Measurements from ENCODE around the gene SZT2.
A peak's percentile ranks its signal among the peaks of the same experiment; 100 is the strongest.
"Not testable (repeated sequence)": the region's sequence is repeated elsewhere in the genome, so short reads cannot be mapped to it uniquely, and the experiment has no call there.

The SZT2 gene

DNA sequence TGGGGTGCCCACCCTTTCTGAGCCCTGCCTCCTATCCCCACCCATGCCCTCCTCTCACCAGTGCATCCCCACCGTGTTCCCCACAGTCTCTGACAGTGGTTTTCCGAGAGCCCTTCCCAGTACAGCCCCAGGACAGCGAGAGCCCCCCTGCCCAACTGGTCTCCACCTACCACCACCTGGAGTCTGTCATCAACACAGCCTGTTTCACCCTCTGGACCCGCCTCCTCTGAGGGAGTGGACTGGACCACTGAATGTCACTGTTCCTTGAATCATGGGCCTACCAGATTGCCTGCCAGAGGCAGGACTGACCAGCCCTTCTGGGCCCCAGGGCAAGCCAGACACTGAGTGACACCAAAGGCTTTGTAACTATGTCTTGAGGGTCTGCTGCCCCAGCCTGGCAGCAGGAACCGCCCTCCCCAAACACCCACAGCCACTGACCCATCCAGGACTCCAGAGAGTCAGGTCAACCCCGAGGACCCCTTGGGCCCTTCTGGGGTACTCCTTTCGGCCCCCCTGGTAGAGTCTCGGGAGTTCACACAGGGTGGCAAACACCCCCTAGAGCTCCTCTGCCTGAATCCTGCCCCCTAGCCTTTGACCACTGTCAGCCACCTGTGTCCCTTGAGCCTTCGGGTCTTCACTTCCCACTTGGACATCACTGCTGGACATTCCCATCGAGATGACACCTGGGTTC, 60.7 kb downstream of the SZT2 start:
- Histone ChIP-seq H3K9ac (ENCODE audit: low read length in 2 of 2) (no peak overlapping the region), H3K4me3 (ENCODE audit: low read length in 2 of 2) (no peak overlapping the region), H3K4me1 (ENCODE audit: control insufficient read depth, insufficient read depth, low read length) (peaks cover 20% of the 10 kb centered on the region), H3K27ac (ENCODE audit: low read length) (no peak overlapping the region), H3K27me3 (ENCODE audit: control insufficient read depth in 1 of 2, insufficient read depth in 2 of 2, low read length in 2 of 2) (no peaks in the 10 kb centered on the region), H3K9me3 (ENCODE audit: control insufficient read depth in 2 of 2, low read length in 2 of 2) (no peaks in the 10 kb centered on the region), H3K36me3 (ENCODE audit: control insufficient read depth in 2 of 2, insufficient read depth in 2 of 2, low read length in 2 of 2) (peaks cover 52 to 60% of the 10 kb centered on the region in 2 donors)

DNA sequence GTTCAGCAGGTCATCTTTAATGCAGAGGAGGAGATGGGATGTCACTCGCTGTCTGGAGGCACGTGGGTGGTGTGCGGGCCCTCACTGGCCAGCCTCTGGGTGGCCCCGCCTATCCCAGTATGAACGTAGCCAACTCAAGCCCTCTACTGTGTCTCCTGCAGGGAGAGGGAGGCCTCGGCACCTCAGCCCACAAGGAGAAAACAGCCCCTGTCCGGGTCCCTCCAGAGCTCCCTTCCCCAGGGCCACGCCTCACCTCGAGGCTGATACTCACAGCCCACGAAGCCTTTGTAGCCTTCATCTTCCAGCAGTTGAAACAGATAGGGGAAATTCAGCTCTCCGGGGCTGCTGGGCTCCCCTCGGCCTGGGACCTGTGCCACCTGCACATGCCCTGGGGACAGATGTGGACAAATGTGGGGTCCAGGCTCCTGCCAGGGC, 61.5 kb downstream of the SZT2 start:
- no peaks in the 10 kb centered on the region for H3K27me3 ChIP-seq (ENCODE audit: control insufficient read depth in 1 of 2, insufficient read depth in 2 of 2, low read length in 2 of 2)
- peaks cover 20% of the 10 kb centered on the region for H3K4me1 ChIP-seq (ENCODE audit: control insufficient read depth, insufficient read depth, low read length)
- H3K36me3 ChIP-seq (ENCODE audit: control insufficient read depth in 2 of 2, insufficient read depth in 2 of 2, low read length in 2 of 2), result peaks cover 44 to 52% of the 10 kb centered on the region in 2 donors
- H3K9me3 ChIP-seq (ENCODE audit: control insufficient read depth in 2 of 2, low read length in 2 of 2), result no peaks in the 10 kb centered on the region
- no peak overlapping the region for H3K4me3 ChIP-seq (ENCODE audit: low read length in 2 of 2)
- H3K27ac ChIP-seq (ENCODE audit: low read length), result peak overlapping the region; percentile 78
- no peak overlapping the region for H3K9ac ChIP-seq (ENCODE audit: low read length in 2 of 2)

DNA sequence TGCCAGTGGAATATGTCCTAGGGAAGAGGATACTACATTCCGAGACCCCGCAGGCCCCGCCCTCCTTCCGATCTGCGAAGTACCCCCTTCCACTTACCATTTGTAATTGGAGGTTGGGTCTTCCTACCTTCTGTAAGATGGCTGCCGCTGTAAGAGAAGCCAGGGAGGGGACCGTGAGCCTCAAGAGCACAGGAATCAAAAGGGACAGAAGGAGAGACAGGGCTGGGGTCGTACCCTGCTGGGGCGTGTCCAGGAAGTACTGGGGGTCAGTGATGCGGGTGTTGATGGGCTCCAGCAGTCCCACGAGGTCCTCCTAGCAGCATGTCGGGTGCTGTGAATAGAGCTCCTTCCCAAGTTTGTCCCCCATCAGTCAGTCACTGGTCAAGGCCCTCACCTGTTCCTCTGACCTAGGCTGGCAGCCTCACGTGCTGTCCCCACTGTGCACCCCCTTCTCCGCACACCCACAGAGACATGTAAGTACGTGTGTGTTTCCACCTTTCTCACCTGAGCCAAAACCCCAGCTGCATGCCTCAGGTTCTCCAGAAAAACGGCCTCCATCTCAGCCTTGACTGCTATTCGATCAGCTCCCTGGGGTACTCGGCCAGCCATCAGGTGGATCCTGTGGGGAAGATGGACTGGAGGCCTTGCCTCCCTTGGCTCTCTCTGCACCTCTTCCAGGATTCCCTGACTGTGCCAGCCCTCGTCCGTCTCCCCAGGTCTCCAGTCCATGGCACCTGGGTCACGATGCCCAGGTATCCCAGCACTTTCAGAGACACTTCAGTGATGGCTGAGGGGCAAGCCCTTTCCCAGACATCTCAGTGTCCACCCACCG, 62.2 kb downstream of the SZT2 start:
- Histone ChIP-seq H3K9ac (ENCODE audit: low read length in 2 of 2) (no peak overlapping the region), H3K27ac (ENCODE audit: low read length) (peak overlapping the region; percentile 78), H3K4me3 (ENCODE audit: low read length in 2 of 2) (peak overlapping the region in 1 of 2 donors; percentile 81), H3K9me3 (ENCODE audit: control insufficient read depth in 2 of 2, low read length in 2 of 2) (no peaks in the 10 kb centered on the region), H3K27me3 (ENCODE audit: control insufficient read depth in 1 of 2, insufficient read depth in 2 of 2, low read length in 2 of 2) (no peaks in the 10 kb centered on the region), H3K36me3 (ENCODE audit: control insufficient read depth in 2 of 2, insufficient read depth in 2 of 2, low read length in 2 of 2) (peaks cover 37 to 44% of the 10 kb centered on the region in 2 donors), H3K4me1 (ENCODE audit: control insufficient read depth, insufficient read depth, low read length) (peaks cover 20% of the 10 kb centered on the region)

DNA sequence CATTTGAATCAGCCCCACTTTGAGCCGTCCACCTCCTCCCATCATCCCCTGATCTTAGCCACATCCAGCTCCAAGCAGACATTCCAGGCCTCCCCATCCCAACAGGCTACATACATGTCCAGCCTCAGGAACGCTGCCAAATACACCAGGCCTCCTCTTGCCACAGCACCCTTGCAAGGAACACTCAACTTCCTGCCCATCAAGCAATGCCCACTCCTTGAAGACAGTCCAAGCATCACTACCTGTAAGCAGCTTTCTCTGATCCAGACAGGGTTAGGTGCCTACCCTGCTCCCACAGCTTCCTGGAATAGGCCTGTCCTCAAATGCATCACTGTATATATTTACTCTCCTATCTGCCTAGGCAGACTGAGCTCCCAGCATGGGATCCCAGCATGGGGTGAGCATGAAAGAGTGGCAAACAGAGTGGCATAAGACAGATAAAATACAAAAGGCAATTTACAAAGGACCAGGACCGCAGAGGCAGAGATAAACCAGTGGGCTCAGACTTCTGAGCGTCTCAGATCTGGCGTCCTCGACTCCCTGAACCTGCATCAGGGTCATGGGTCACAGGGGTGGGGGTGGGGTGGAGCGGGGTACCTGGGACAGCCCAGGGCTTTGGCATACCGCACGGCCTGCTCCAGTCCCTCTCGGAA, 63.2 kb downstream of the SZT2 start:
- H3K9ac ChIP-seq (ENCODE audit: low read length in 2 of 2), result peak overlapping the region; percentile 45 to 69

DNA sequence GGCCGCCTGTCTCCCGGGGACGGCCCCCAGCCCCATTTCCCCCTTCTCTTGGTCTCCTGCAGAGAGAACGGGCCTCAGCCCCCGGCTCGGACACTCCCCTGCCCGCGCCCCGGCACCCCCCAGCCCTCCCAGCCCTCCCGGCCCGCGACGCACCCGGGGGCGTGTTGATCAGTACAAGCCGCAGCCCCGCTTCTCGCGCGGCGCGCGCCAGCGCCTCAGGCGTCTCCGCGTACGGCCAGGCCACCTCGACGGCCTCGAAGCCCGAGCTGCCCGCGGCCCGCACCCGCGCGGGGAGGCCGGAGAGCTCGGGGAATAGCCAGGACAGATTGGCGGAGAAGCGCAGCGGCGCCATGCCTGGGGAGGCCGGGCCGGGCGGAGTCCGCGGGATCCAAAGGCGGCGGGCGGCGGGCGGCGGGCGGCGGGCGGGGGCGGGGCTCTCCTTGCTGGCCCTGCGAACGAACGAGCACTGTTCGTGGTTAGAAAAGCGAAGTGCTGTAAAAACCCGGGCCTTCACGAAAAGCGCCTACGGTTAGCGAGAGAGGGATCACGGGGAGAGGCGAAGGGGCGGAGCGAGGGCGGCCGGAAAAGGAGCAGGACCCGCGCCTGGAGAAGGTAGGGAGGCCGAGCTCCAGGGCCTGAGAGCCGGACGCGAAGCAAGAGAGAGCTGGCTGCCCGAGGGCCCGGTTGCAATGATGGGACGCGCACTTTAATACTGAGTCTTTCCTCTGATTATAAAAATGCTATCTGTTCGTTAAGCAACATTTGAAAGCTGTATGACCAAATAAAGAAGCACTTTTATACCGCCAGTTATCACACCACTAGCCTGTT, 64.0 kb downstream of the SZT2 start, which contains the start of gene HYI:
HYI (minus strand) TSS at position 490 of the 828 bp plus-strand sequence; CDS start at position 352, 138 bp downstream.
- Histone ChIP-seq H3K4me1 (ENCODE audit: control insufficient read depth, insufficient read depth, low read length) (peaks cover 20% of the 10 kb centered on the region), H3K36me3 (ENCODE audit: control insufficient read depth in 2 of 2, insufficient read depth in 2 of 2, low read length in 2 of 2) (peaks cover 22 to 29% of the 10 kb centered on the region in 2 donors), H3K27me3 (ENCODE audit: control insufficient read depth in 1 of 2, insufficient read depth in 2 of 2, low read length in 2 of 2) (no peaks in the 10 kb centered on the region), H3K27ac (ENCODE audit: low read length) (peak within 1 kb of the TSS; percentile 78), H3K4me3 (ENCODE audit: low read length in 2 of 2) (peak within 1 kb of the TSS; percentile 77 to 81), H3K9ac (ENCODE audit: low read length in 2 of 2) (peak within 1 kb of the TSS; percentile 58 to 73), H3K9me3 (ENCODE audit: control insufficient read depth in 2 of 2, low read length in 2 of 2) (no peaks in the 10 kb centered on the region)

More for the DNA sequence above, 63.2 kb downstream of the SZT2 start:
- H3K27ac ChIP-seq (ENCODE audit: low read length), result peak overlapping the region; percentile 78
- H3K4me1 ChIP-seq (ENCODE audit: control insufficient read depth, insufficient read depth, low read length), result peaks cover 20% of the 10 kb centered on the region
- peaks cover 27 to 34% of the 10 kb centered on the region in 2 donors for H3K36me3 ChIP-seq (ENCODE audit: control insufficient read depth in 2 of 2, insufficient read depth in 2 of 2, low read length in 2 of 2)
- H3K9me3 ChIP-seq (ENCODE audit: control insufficient read depth in 2 of 2, low read length in 2 of 2), result no peaks in the 10 kb centered on the region
- H3K27me3 ChIP-seq (ENCODE audit: control insufficient read depth in 1 of 2, insufficient read depth in 2 of 2, low read length in 2 of 2), result no peaks in the 10 kb centered on the region
- H3K4me3 ChIP-seq (ENCODE audit: low read length in 2 of 2), result peak overlapping the region; percentile 45 to 81

DNA sequence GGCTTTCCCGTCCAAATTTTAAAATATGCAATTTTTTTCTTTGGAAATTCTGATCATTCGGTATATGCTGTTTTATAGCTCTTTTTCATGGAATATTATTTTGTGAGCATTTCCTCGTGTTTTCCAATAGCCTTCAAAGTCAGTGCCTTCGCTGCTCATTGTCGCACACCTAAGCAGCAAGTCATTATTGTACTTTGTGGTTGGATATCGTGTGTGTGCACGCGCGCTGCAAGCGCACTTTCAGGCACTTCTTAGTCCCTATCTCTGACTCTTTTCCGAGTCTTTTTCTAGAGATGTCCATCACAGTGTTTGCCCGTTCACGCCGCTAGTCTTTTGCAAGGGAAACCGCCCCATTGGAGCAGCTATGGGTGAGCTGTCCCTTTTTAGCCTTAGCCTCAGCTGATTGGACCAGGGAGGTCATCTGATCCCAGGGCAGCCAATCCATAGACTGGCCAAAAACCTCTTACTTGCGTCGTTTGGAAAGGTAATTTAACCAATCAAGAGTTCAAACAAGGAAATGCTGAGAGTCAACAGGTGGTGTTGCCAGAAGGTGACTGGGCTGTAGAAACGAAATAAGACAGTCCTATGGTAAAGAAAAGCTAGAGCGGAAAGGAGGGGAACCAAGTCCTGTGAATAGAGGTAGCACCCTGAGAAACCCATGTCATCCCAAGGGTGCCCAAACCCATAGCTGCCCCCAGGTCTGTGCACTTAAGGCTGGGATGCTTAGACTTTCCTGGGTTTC, 64.7 kb downstream of the SZT2 start:
- H3K4me3 ChIP-seq (ENCODE audit: low read length in 2 of 2), result peak overlapping the region; percentile 77 to 81
- no peaks in the 10 kb centered on the region for H3K9me3 ChIP-seq (ENCODE audit: control insufficient read depth in 2 of 2, low read length in 2 of 2)
- peak overlapping the region; percentile 74 for H3K27ac ChIP-seq (ENCODE audit: low read length)
- H3K27me3 ChIP-seq (ENCODE audit: control insufficient read depth in 1 of 2, insufficient read depth in 2 of 2, low read length in 2 of 2), result no peaks in the 10 kb centered on the region
- peak overlapping the region; percentile 58 to 73 for H3K9ac ChIP-seq (ENCODE audit: low read length in 2 of 2)
- H3K36me3 ChIP-seq (ENCODE audit: control insufficient read depth in 2 of 2, insufficient read depth in 2 of 2, low read length in 2 of 2), result peaks cover 17 to 21% of the 10 kb centered on the region in 2 donors
- peaks cover 20% of the 10 kb centered on the region for H3K4me1 ChIP-seq (ENCODE audit: control insufficient read depth, insufficient read depth, low read length)

DNA sequence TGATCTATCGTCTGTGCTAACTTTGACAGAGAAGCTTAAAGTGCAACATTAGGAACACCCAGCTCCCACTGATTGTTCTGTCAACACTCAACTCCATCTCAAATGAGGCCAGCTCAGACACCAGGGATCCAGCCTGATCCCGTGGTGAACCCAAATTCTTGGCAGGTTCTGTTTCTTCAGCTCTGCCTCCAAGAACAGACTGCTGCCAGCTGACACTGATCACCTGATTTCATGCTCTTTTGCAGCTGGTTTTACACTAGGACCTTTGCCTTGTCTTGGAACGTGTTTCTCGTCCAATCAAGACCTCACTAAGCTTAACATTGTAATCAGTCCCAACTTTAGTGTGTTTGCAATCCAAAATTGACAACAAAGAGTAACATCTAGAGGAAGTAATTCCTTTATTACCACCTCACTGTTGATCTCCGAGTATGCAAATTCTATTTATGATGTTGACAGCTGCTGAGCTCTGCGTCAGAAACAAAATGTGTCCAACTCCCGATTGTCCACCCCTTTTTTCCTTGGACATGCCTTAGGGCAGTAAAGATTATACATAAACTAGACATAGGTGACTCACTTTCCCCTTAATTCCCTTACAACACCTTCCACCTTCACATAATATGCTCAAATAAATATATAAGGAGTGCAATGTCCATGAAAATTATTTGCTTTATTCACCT, 65.7 kb downstream of the SZT2 start:
- no peaks in the 10 kb centered on the region for H3K9me3 ChIP-seq (ENCODE audit: control insufficient read depth in 2 of 2, low read length in 2 of 2)
- no peak overlapping the region for H3K4me3 ChIP-seq (ENCODE audit: low read length in 2 of 2)
- H3K36me3 ChIP-seq (ENCODE audit: control insufficient read depth in 2 of 2, insufficient read depth in 2 of 2, low read length in 2 of 2), result peaks cover 8 to 13% of the 10 kb centered on the region in 2 donors
- H3K27me3 ChIP-seq (ENCODE audit: control insufficient read depth in 1 of 2, insufficient read depth in 2 of 2, low read length in 2 of 2), result no peaks in the 10 kb centered on the region
- H3K9ac ChIP-seq (ENCODE audit: low read length in 2 of 2), result no peak overlapping the region
- H3K27ac ChIP-seq (ENCODE audit: low read length), result no peak overlapping the region
- peaks cover 20% of the 10 kb centered on the region for H3K4me1 ChIP-seq (ENCODE audit: control insufficient read depth, insufficient read depth, low read length)

DNA sequence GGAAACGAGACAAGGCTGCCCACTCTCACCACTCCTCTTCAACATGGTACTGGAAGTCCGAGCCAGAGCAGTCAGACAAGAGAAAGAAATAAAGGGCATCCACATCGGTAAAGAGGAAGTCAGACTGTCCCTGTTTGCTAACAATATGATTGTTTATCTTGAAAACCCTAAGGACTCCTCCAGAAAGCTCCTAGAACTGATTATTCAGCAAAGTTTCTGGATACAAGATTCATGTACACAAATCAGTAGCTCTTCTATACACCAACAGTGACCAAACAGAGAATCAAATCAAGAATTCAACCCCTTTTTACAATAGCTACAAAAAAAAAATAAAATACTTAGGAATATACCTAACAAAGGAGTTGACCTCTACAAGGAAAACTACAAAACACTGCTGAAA, 68.7 kb downstream of the SZT2 start:
- not testable (repeated sequence) for H3K9ac ChIP-seq (ENCODE audit: low read length in 2 of 2); H3K9me3 ChIP-seq (ENCODE audit: control insufficient read depth in 2 of 2, low read length in 2 of 2); H3K4me1 ChIP-seq (ENCODE audit: control insufficient read depth, insufficient read depth, low read length); H3K27me3 ChIP-seq (ENCODE audit: control insufficient read depth in 1 of 2, insufficient read depth in 2 of 2, low read length in 2 of 2); H3K27ac ChIP-seq (ENCODE audit: low read length); H3K4me3 ChIP-seq (ENCODE audit: low read length in 2 of 2); H3K36me3 ChIP-seq (ENCODE audit: control insufficient read depth in 2 of 2, insufficient read depth in 2 of 2, low read length in 2 of 2)

DNA sequence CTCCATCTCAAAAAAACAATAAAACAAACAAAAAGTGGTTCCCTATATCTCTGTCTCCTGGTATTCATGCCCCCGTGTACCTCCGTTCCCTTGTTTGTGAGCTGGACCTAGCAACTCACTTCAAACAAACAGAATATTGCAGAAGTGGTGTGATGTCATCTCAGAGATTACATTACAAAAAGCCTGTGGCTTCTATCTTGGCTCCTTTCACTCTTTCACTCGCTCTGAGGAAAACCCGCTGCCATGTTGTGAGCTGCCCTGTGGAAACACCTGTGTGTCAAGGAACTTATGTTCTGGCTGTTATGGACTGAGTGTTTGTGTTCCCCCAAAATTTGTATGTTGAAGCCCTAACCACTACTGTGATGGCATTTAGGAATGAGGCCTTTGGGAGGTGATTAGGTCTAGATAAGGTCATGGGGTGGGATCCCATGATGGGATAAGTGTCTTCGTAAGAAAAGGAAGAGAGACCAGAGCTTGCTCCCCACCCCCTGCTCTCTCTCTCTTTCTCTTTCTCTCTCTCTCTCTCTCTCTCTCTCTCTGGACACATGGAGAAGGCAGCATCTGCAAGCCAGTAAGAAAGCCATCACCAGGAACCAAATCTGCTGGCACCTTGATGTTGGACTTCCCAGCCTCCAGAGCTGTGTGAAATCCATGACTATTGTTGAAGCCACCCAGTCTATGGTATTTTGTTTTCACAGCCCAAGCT, 71.4 kb downstream of the SZT2 start:
- Histone ChIP-seq H3K4me1 (ENCODE audit: control insufficient read depth, insufficient read depth, low read length) (no peaks in the 10 kb centered on the region), H3K9me3 (ENCODE audit: control insufficient read depth in 2 of 2, low read length in 2 of 2) (no peaks in the 10 kb centered on the region), H3K27ac (ENCODE audit: low read length) (no peak overlapping the region), H3K36me3 (ENCODE audit: control insufficient read depth in 2 of 2, insufficient read depth in 2 of 2, low read length in 2 of 2) (no peaks in the 10 kb centered on the region), H3K27me3 (ENCODE audit: control insufficient read depth in 1 of 2, insufficient read depth in 2 of 2, low read length in 2 of 2) (no peaks in the 10 kb centered on the region), H3K4me3 (ENCODE audit: low read length in 2 of 2) (no peak overlapping the region), H3K9ac (ENCODE audit: low read length in 2 of 2) (no peak overlapping the region)
